Trophoblast cell (in vitro differentiated cells and primary cell): Measurements from ENCODE around the gene MMP17.

Experiments
- DNase-seq, 2 donors: peaks; one replicate each; pipeline ENCODE4 v3.0.0-alpha.2; 2016
- H2AFZ ChIP-seq: 2 replicates; pipeline ENCODE4 v1.6.1; 2013; ENCODE audit warnings: low read length, moderate library complexity, mild to moderate bottlenecking; ENCODE audit not compliant: insufficient read depth, poor library complexity
- H2AK5ac ChIP-seq: 2 replicates; pipeline ENCODE4 v1.6.1; 2013; ENCODE audit warnings: mild to moderate bottlenecking, low read length
- H2BK120ac ChIP-seq: 2 replicates; pipeline ENCODE4 v1.6.1; 2013; ENCODE audit warnings: low read length, mild to moderate bottlenecking, moderate library complexity; ENCODE audit not compliant: insufficient read depth, poor library complexity
- H2BK12ac ChIP-seq: 2 replicates; pipeline ENCODE4 v1.6.1; 2013; ENCODE audit warnings: mild to moderate bottlenecking, low read length, moderate library complexity
- H2BK5ac ChIP-seq: 2 replicates; pipeline ENCODE4 v1.6.1; 2013; ENCODE audit warnings: low read length, low read depth, moderate library complexity, mild to moderate bottlenecking; ENCODE audit not compliant: poor library complexity
- H3K14ac ChIP-seq: 2 replicates; pipeline ENCODE4 v1.6.1; 2013; ENCODE audit warnings: mild to moderate bottlenecking, low read length
- H3K18ac ChIP-seq: 2 replicates; pipeline ENCODE4 v1.6.1; 2013; ENCODE audit warnings: mild to moderate bottlenecking, low read length
- H3K23ac ChIP-seq: 2 replicates; pipeline ENCODE4 v1.6.1; 2013; ENCODE audit warnings: low read length
- H3K27ac ChIP-seq: 2 replicates; pipeline ENCODE4 v1.5.1; 2013; ENCODE audit warnings: low read depth, mild to moderate bottlenecking, inconsistent platforms, low read length, moderate library complexity
- H3K27me3 ChIP-seq: 2 replicates; pipeline ENCODE4 v1.6.1; 2013; ENCODE audit warnings: inconsistent platforms, mild to moderate bottlenecking, low read length, moderate library complexity; ENCODE audit not compliant: insufficient read depth
- H3K36me3 ChIP-seq, 2 experiments: 1 replicate in 1 of 2; 2 replicates in 1 of 2; pipeline ENCODE4 v1.6.1; 2013; ENCODE audit warnings: low read length in 2 of 2, mild to moderate bottlenecking in 2 of 2, moderate library complexity in 1 of 2; ENCODE audit not compliant: insufficient read depth in 2 of 2, control insufficient read depth in 1 of 2
- H3K4ac ChIP-seq: 2 replicates; pipeline ENCODE4 v1.6.1; 2013; ENCODE audit warnings: low read depth, mild to moderate bottlenecking, low read length, moderate library complexity
- H3K4me1 ChIP-seq, 2 experiments: 1 replicate in 1 of 2; 2 replicates in 1 of 2; pipeline ENCODE4 v1.6.1; 2013; ENCODE audit warnings: low read length in 2 of 2, mild to moderate bottlenecking in 2 of 2, moderate library complexity in 1 of 2; ENCODE audit not compliant: insufficient read depth in 2 of 2, control insufficient read depth in 1 of 2
- H3K4me2 ChIP-seq: 2 replicates; pipeline ENCODE4 v1.6.1; 2013; ENCODE audit warnings: inconsistent platforms, mild to moderate bottlenecking, low read length, moderate library complexity
- H3K4me3 ChIP-seq: 2 replicates; pipeline ENCODE4 v1.5.1; 2013; ENCODE audit warnings: mild to moderate bottlenecking, low read depth, low read length, inconsistent platforms
- H3K79me1 ChIP-seq: one replicate; pipeline ENCODE4 v1.6.1; 2013; ENCODE audit warnings: low read length
- H3K79me2 ChIP-seq: 2 replicates; pipeline ENCODE4 v1.6.1; 2013; ENCODE audit warnings: low read length, mild to moderate bottlenecking; ENCODE audit not compliant: control insufficient read depth, insufficient read depth, poor library complexity
- H3K9ac ChIP-seq: 2 replicates; pipeline ENCODE4 v1.6.1; 2013; ENCODE audit warnings: mild to moderate bottlenecking, low read length
- H3K9me3 ChIP-seq: 2 replicates; pipeline ENCODE4 v1.6.1; 2013; ENCODE audit warnings: low read depth, mild to moderate bottlenecking, control low read depth, inconsistent platforms, low read length; ENCODE audit not compliant: insufficient read depth
- H4K12ac ChIP-seq: 2 replicates; pipeline ENCODE4 v1.6.1; 2013; ENCODE audit warnings: low read depth, mild to moderate bottlenecking, low read length, moderate library complexity
- H4K8ac ChIP-seq: 2 replicates; pipeline ENCODE4 v1.6.1; 2013; ENCODE audit warnings: low read depth, mild to moderate bottlenecking, low read length, moderate library complexity
- H4K91ac ChIP-seq: one replicate; pipeline ENCODE4 v1.6.1; 2013; ENCODE audit warnings: low read depth, mild to moderate bottlenecking, low read length, moderate library complexity
- WGBS: extraction: QIAGEN DNeasy Blood & Tissue Kit; methylation state at CpG from one replicate; pipeline ENCODE4 v1.1.7; 2013; ENCODE audit warnings: missing lambda C conversion rate; ENCODE audit not compliant: insufficient read length, insufficient coverage; ENCODE audit errors: extremely low coverage; 5-methylcytosine and 5-hydroxymethylcytosine counted together

The MMP17 gene

DNA sequence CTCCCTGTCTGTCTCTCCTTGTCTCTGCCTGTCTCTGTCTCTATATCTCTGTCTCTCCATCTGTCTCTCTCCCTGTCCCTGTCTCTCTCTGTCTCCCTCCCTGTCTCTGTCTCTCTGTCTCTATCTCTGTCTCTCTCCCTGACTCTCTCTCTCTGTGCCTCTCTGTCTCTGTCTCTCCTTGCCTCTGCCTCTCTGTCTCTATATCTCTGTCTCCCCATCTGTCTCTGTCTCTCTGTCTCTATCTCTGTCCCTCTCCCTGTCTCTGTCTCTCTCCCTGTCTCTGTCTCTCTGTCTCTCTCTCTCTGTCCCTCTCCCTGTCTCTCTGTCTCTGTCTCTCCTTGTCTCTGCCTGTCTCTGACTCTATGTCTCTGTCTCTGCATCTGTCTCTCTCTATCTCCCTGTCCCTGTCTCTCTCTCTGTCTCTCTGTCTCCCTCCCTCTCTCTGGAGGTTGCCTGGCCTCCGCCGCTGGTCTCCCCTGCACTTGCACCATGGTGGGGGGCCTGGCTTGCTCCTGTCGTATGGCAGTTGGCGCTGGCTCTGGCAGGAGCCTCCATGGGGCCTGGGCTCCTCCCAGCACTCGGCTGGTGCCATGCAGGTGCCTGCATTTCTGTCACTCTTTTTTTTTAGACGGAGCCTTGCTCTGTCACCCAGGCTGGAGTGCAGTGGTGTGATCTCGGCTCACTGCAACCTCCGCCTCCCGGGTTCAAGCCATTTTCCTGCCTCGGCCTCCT lies 28.3 kb downstream of the MMP17 start:
- H3K4me2 ChIP-seq: no peak overlapping the region
- H3K18ac ChIP-seq: no peak overlapping the region
- no peak overlapping the region for H2BK120ac ChIP-seq
- DNase-seq: no peak
- H3K14ac ChIP-seq: no peak overlapping the region
- no peak overlapping the region for H2BK5ac ChIP-seq
- H3K27me3 ChIP-seq: no peaks in the 10 kb centered on the region
- no peak overlapping the region for H3K9ac ChIP-seq
- no peak overlapping the region for H2AK5ac ChIP-seq
- H3K4me3 ChIP-seq: no peak overlapping the region
- no peak overlapping the region for H3K27ac ChIP-seq
- H3K23ac ChIP-seq: no peak overlapping the region
- H4K12ac ChIP-seq: no peak overlapping the region
- H3K79me1 ChIP-seq: peaks cover 10% of the 10 kb centered on the region
- no peak overlapping the region for H4K91ac ChIP-seq
- no peak overlapping the region for H4K8ac ChIP-seq
- no peak overlapping the region for H2BK12ac ChIP-seq
- peaks cover 7 to 10% of the 10 kb centered on the region in 2 experiments for H3K4me1 ChIP-seq
- H2AFZ ChIP-seq: no peak overlapping the region
- peaks cover 2% of the 10 kb centered on the region for H3K79me2 ChIP-seq
- WGBS: no CpG with 5 or more reads among the region's 10 CpGs
- H3K9me3 ChIP-seq: no peaks in the 10 kb centered on the region
- no peak overlapping the region for H3K4ac ChIP-seq
- H3K36me3 ChIP-seq: no peaks in the 10 kb centered on the region

DNA sequence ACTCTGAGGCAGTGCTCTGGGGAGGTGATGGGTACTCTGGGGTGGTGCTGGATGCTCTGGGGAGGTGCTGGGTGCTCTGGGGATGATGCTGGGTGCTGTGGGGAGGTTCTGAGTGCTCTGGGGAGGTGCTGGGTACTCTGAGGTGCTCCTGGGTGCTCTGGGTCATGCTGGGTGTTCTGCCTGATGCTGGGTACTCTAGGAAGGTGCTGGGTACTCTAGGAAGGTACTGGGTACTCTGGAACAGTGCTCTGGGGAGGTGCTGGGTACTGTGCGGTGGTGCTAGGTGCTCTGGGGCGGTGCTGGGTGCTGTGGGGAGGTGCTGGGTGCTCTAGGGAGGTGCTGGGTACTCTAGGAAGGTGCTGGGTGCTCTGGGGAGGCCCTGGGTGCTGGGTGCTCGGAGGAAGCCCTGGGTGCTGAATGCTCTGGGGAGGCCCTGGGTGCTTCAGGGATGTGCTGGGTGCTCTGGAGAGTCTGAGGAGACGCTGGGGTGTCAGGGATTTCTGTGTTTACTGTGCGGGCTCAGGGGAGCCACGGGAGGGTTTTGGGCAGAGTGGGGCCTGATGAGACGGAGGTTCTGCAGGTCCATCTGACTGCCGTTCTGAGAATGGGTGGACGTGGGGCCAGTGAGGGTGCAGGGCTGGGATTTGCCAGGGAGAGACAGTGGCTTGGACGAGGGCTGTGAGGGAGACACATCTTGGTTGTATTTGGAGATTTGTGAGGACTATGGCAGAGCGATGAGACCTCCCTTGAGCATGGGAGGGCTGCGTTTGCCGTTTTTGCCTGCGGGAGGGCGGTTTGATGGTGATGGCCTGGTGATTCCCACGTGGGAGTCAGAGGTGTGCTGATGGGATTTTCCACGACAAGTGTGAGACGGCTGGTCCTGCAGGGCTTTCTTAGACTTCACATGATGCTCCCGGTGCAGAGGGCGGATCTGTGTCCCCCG lies 30.0 kb downstream of the MMP17 start:
- no peak for DNase-seq

DNA sequence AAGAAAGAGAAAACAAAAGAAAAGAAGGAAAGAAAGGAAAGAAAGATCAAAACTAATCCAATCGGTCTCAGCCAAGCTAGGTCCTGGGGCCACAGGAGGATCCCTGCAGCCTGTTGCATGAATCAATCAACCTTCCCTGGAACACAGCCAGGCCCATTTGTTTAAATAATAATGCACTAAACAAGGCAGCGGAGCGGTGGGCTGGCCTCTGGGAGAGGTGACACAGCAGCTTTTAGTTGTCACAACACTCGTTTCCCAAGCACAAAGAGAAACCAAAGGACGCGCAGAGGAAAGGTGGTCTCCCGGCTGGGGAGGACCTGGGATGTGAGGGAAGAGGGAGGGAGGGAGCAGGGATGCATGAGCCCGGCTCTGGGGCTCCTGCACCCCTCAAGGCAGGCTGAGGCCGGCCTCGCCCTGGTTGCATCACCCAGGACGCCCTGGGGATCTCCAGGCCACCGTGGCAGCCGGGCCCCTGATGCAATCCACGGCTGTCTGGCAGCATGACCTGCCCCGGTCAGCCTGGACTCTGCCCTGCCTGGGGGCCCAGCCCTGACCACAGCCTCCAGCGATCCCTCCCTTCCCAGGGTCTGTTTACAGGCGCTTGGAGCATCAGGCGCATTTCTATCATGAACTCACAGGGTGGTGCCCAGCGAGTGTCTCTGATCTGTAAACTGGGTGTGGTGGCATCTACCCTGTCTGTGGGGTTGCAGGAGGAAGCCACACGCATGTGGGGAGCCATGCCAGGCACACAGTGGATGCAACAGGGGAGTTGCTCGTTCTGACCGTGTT lies 32.5 kb downstream of the MMP17 start:
- H3K27ac ChIP-seq: peak overlapping the region; percentile 88
- H2AFZ ChIP-seq: peak overlapping the region; percentile 5
- peak overlapping the region; percentile 51 for H2BK12ac ChIP-seq
- H2BK5ac ChIP-seq: peak overlapping the region; percentile 65
- H2AK5ac ChIP-seq: peak overlapping the region; percentile 65
- H3K36me3 ChIP-seq: no peaks in the 10 kb centered on the region
- H4K8ac ChIP-seq: peak overlapping the region; percentile 68
- H3K14ac ChIP-seq: peak overlapping the region; percentile 28
- peak overlapping the region; percentile 56 for H3K18ac ChIP-seq
- no CpG with 5 or more reads among the region's 22 CpGs for WGBS
- peak overlapping the region; percentile 42 for H3K4me2 ChIP-seq
- H2BK120ac ChIP-seq: peak overlapping the region; percentile 69
- peak overlapping the region; percentile 34 for H4K12ac ChIP-seq
- peak overlapping the region; percentile 26 for H3K4ac ChIP-seq
- peaks cover 2% of the 10 kb centered on the region for H3K79me2 ChIP-seq
- peaks cover 30 to 35% of the 10 kb centered on the region in 2 experiments for H3K4me1 ChIP-seq
- H3K9ac ChIP-seq: no peak overlapping the region
- no peak overlapping the region for H3K4me3 ChIP-seq
- peak overlapping the region; percentile 80 for H4K91ac ChIP-seq
- H3K79me1 ChIP-seq: peaks cover 26% of the 10 kb centered on the region
- no peaks in the 10 kb centered on the region for H3K9me3 ChIP-seq
- H3K27me3 ChIP-seq: no peaks in the 10 kb centered on the region
- DNase-seq: peak; percentile 96
- no peak overlapping the region for H3K23ac ChIP-seq

More for the DNA sequence above, 30.0 kb downstream of the MMP17 start:
- H4K8ac ChIP-seq: no peak overlapping the region
- H4K91ac ChIP-seq: peak overlapping the region; percentile 17
- H3K14ac ChIP-seq: no peak overlapping the region
- no peak overlapping the region for H3K9ac ChIP-seq
- H2AFZ ChIP-seq: no peak overlapping the region
- no peak overlapping the region for H3K18ac ChIP-seq
- no peak overlapping the region for H2BK5ac ChIP-seq
- no peak overlapping the region for H4K12ac ChIP-seq
- no peak overlapping the region for H3K4me3 ChIP-seq
- peak overlapping the region; percentile 10 for H2BK12ac ChIP-seq
- H3K27me3 ChIP-seq: no peaks in the 10 kb centered on the region
- H3K23ac ChIP-seq: no peak overlapping the region
- H3K4ac ChIP-seq: no peak overlapping the region
- peak overlapping the region; percentile 35 for H2AK5ac ChIP-seq
- no CpG with 5 or more reads among the region's 21 CpGs for WGBS
- H3K36me3 ChIP-seq: no peaks in the 10 kb centered on the region
- peaks cover 17% of the 10 kb centered on the region for H3K79me1 ChIP-seq
- peak overlapping the region; percentile 1 for H2BK120ac ChIP-seq
- H3K27ac ChIP-seq: no peak overlapping the region
- H3K9me3 ChIP-seq: no peaks in the 10 kb centered on the region
- H3K79me2 ChIP-seq: peaks cover 2% of the 10 kb centered on the region
- peaks cover 21 to 24% of the 10 kb centered on the region in 2 experiments for H3K4me1 ChIP-seq
- H3K4me2 ChIP-seq: no peak overlapping the region
